ENCODE measurements around the gene CFAP97D1. TPM values are rescaled to one million over a fixed set of nuclear protein-coding genes. Genes with fewer than 3 reads are reported as not detected.

CFAP97D1 gene
- total and polyA plus RNA-seq, 2 donors (not counting 1 experiment from before 2014, with no cell fraction given) = 0.01 TPM; not detected in 1

GRCh38 chr17:43758497-43759174 is 21.6 kb upstream of the CFAP97D1 start, which contains the start of gene SOST:
Gene SOST (minus strand): TSS chr17:43758791. CDS start chr17:43758741, 50 bp downstream.
- no peaks in the 10 kb centered on the region for H3K9me3 ChIP-seq (ENCODE audit: control extremely low read depth in 1 of 3, control insufficient read depth in 2 of 3, insufficient read depth in 1 of 3, low read length in 2 of 3)
- intact Hi-C loops (cut with micrococcal nuclease) = no loop called here
- no peak within 1 kb of the TSS for H2AFZ ChIP-seq (ENCODE audit: insufficient read depth, low read depth, low read length, poor library complexity, severe bottlenecking)
- no peak within 1 kb of the TSS for H3K4me3 ChIP-seq (ENCODE audit: control extremely low read depth in 1 of 5, extremely low read depth in 1 of 5, insufficient read depth in 1 of 5, low read depth in 2 of 5, low read length in 4 of 5)
- H3K27ac Mint-ChIP-seq = no peak within 1 kb of the TSS
- H3K4me1 ChIP-seq (ENCODE audit: control insufficient read depth in 2 of 2, insufficient read depth in 2 of 2, low read length in 2 of 2) = peaks cover 0 to 5% of the 10 kb centered on the region in 2 donors
- H3K27me3 Mint-ChIP-seq = peaks cover 34% of the 10 kb centered on the region
- H3K4me3 Mint-ChIP-seq = no peak within 1 kb of the TSS
- H3K36me3 ChIP-seq (replicated peaks in 1 of 2; ENCODE audit: control extremely low read depth in 1 of 2, control insufficient read depth in 1 of 2, extremely low read depth in 1 of 2, insufficient read depth in 2 of 2, low read length in 1 of 2) = no peaks in the 10 kb centered on the region
- ATAC-seq (ENCODE audit: low read depth) = no peak
- TF ChIP-seq EZH2 (IDR thresholded peaks at IDR 0.05; ENCODE audit: borderline replicate concordance, insufficient read depth, low read depth, low read length, poor library complexity, severe bottlenecking) = no peak
- TF ChIP-seq CTCF (IDR thresholded peaks at IDR 0.05) = no peak
- H4K20me1 ChIP-seq (ENCODE audit: control insufficient read depth, insufficient read depth, low read length, poor library complexity, severe bottlenecking) = no peaks in the 10 kb centered on the region
- H3K4me2 ChIP-seq (replicated peaks; ENCODE audit: low read depth, low read length, poor library complexity, severe bottlenecking) = no peak within 1 kb of the TSS
- no peak within 1 kb of the TSS for H3K9ac ChIP-seq (ENCODE audit: low read length)
- CTCF ChIA-PET = interaction anchor here (1.9 to 16.1 kb wide), 5 partner anchors 8 to 181 kb away, joined by 5 to 524 read pairs (median 19); no protein-coding TSS in a partner anchor
- H3K4me1 Mint-ChIP-seq = no peaks in the 10 kb centered on the region
- WGBS (ENCODE audit: insufficient coverage) = 90% methylated on average over 23 of the region's 24 CpGs
- H3K27ac ChIP-seq (ENCODE audit: low read length in 2 of 2) = no peak within 1 kb of the TSS
- POLR2A ChIA-PET = no interaction called here
- H3K27me3 ChIP-seq (replicated peaks in 1 of 4; ENCODE audit: control extremely low read depth in 1 of 4, control insufficient read depth in 3 of 4, insufficient read depth in 4 of 4, low read length in 3 of 4) = peaks cover 0 to 33% (median 7%) of the 10 kb centered on the region in 4 experiments
- no peaks in the 10 kb centered on the region for H3K9me3 Mint-ChIP-seq (ENCODE audit: insufficient read depth)
- DNase-seq = no peak
- H3K79me2 ChIP-seq (ENCODE audit: control insufficient read depth, insufficient read depth, low read length) = no peaks in the 10 kb centered on the region

- intact Hi-C loops (cut with micrococcal nuclease) = loop anchor here (1.0 kb wide), 1 partner anchor 184 kb away; no protein-coding TSS in a partner anchor
- H3K4me1 ChIP-seq (ENCODE audit: control insufficient read depth in 2 of 2, insufficient read depth in 2 of 2, low read length in 2 of 2) = peaks cover 0 to 5% of the 10 kb centered on the region in 2 donors
- ChIA-PET POLR2A (no interaction called here), CTCF (interaction anchor here (0.6 to 16.1 kb wide), 10 partner anchors 10 to 368 kb away, joined by 3 to 524 read pairs (median 4); partner anchors contain the start of gene DUSP3)
- peaks cover 24% of the 10 kb centered on the region for H3K27me3 Mint-ChIP-seq
- DNase-seq (no peak), ATAC-seq (ENCODE audit: low read depth) (no peak)
- H3K9me3 ChIP-seq (ENCODE audit: control extremely low read depth in 1 of 3, control insufficient read depth in 2 of 3, insufficient read depth in 1 of 3, low read length in 2 of 3) = no peaks in the 10 kb centered on the region
- H3K4me1 Mint-ChIP-seq = no peaks in the 10 kb centered on the region
- H3K27ac ChIP-seq (ENCODE audit: low read length in 2 of 2) = no peak overlapping the region
- no peaks in the 10 kb centered on the region for H3K9me3 Mint-ChIP-seq (ENCODE audit: insufficient read depth)
- H3K79me2 ChIP-seq (ENCODE audit: control insufficient read depth, insufficient read depth, low read length) = no peaks in the 10 kb centered on the region
- H2AFZ ChIP-seq (ENCODE audit: insufficient read depth, low read depth, low read length, poor library complexity, severe bottlenecking) = no peak overlapping the region
- H3K4me2 ChIP-seq (replicated peaks; ENCODE audit: low read depth, low read length, poor library complexity, severe bottlenecking) = no peak overlapping the region
- H3K27me3 ChIP-seq (replicated peaks in 1 of 4; ENCODE audit: control extremely low read depth in 1 of 4, control insufficient read depth in 3 of 4, insufficient read depth in 4 of 4, low read length in 3 of 4) = peaks cover 0 to 27% (median 6%) of the 10 kb centered on the region in 4 experiments
- no peaks in the 10 kb centered on the region for H4K20me1 ChIP-seq (ENCODE audit: control insufficient read depth, insufficient read depth, low read length, poor library complexity, severe bottlenecking)
- no peak overlapping the region for H3K27ac Mint-ChIP-seq
- no peak overlapping the region for H3K9ac ChIP-seq (ENCODE audit: low read length)
- TF ChIP-seq CTCF (IDR thresholded peaks at IDR 0.05) (no peak), EZH2 (IDR thresholded peaks at IDR 0.05; ENCODE audit: borderline replicate concordance, insufficient read depth, low read depth, low read length, poor library complexity, severe bottlenecking) (no peak)
- H3K4me3 Mint-ChIP-seq = no peak overlapping the region
- no peak overlapping the region for H3K4me3 ChIP-seq (ENCODE audit: control extremely low read depth in 1 of 5, extremely low read depth in 1 of 5, insufficient read depth in 1 of 5, low read depth in 2 of 5, low read length in 4 of 5)
- H3K36me3 ChIP-seq (replicated peaks in 1 of 2; ENCODE audit: control extremely low read depth in 1 of 2, control insufficient read depth in 1 of 2, extremely low read depth in 1 of 2, insufficient read depth in 2 of 2, low read length in 1 of 2) = no peaks in the 10 kb centered on the region
- 93% methylated on average over 6 of the region's 7 CpGs for WGBS (ENCODE audit: insufficient coverage)
These were observed 20.4 kb upstream of the CFAP97D1 start for GRCh38 chr17:43759836-43760235.

Measured in B cell (primary cell).